OCI-LY7 (cell line): Measurements from ENCODE around the gene RHEBL1. TPM values are rescaled to one million over a fixed set of nuclear protein-coding genes. Genes with fewer than 3 reads are reported as not detected.

Source experiments
- BruUV-seq: library from RNA; stranded (reverse); fragments of 400-500 nt; replicated peaks from 2 replicates; lab custom pipeline; 2021; lab: Mats Ljungman, UMichigan
- CTCF ChIA-PET: fragments of 300-600 bp; sonication (Branson Sonifier 250); formaldehyde crosslinking; loops from one replicate; lab custom pipeline; 2022; ENCODE audit warnings: antibody characterized with exemption; ENCODE audit not compliant: unreplicated experiment; lab: Charles Lee
- POLR2A ChIA-PET: fragments of 300-600 bp; sonication (Branson Sonifier 250); formaldehyde crosslinking; loops from one replicate; lab custom pipeline; 2022; ENCODE audit warnings: antibody characterized with exemption; lab: Charles Lee
- DNase-seq: peaks from one replicate; pipeline ENCODE4 v3.0.0-alpha.2; 2015; ENCODE audit warnings: low spot score
- H2AFZ ChIP-seq: fragments of 200-600 bp; sonication (generic), shearing (Covaris generic); 2 replicates; pipeline ENCODE4 v1.6.1; 2014; ENCODE audit warnings: mild to moderate bottlenecking, antibody characterized with exemption, low read length, moderate library complexity
- H3K27ac ChIP-seq: fragments of 200-600 bp; sonication (generic); 2 replicates; pipeline ENCODE4 v1.5.1; 2014; ENCODE audit warnings: mixed run types, low read depth, mild to moderate bottlenecking, moderate library complexity, low read length, inconsistent platforms; ENCODE audit not compliant: poor library complexity, severe bottlenecking
- H3K36me3 ChIP-seq: fragments of 200-600 bp; sonication (generic); 2 replicates; pipeline ENCODE4 v1.6.1; 2014; ENCODE audit warnings: mild to moderate bottlenecking, antibody characterized with exemption, low read length, moderate library complexity, mixed read lengths; ENCODE audit not compliant: insufficient read depth
- H3K4me1 ChIP-seq: fragments of 200-600 bp; sonication (generic); 2 replicates; pipeline ENCODE4 v1.5.1; 2014; ENCODE audit warnings: mild to moderate bottlenecking, low read length; ENCODE audit not compliant: insufficient read depth, poor library complexity, severe bottlenecking
- H3K4me2 ChIP-seq: fragments of 200-600 bp; sonication (generic); 2 replicates; pipeline ENCODE4 v1.6.1; 2014; ENCODE audit warnings: mild to moderate bottlenecking, low read length
- H3K4me3 ChIP-seq: fragments of 200-600 bp; sonication (generic); 2 replicates; pipeline ENCODE4 v1.5.1; 2014; ENCODE audit warnings: mild to moderate bottlenecking, low read depth, low read length; ENCODE audit not compliant: poor library complexity, severe bottlenecking
- H3K79me2 ChIP-seq: fragments of 200-600 bp; sonication (generic); 2 replicates; pipeline ENCODE4 v1.6.1; 2016; ENCODE audit warnings: low read depth, mild to moderate bottlenecking, low read length, moderate library complexity, mixed read lengths; ENCODE audit not compliant: insufficient read depth
- H3K9me2 ChIP-seq: fragments of 200-600 bp; sonication (generic); 2 replicates; pipeline ENCODE4 v1.6.1; 2016; ENCODE audit warnings: mild to moderate bottlenecking, low read length, mixed read lengths; ENCODE audit not compliant: insufficient read depth
- H3K9me3 ChIP-seq: fragments of 200-600 bp; sonication (generic); 2 replicates; pipeline ENCODE4 v1.6.1; 2014; ENCODE audit warnings: mild to moderate bottlenecking, mixed run types, low read length, mixed read lengths
- H4K20me1 ChIP-seq: fragments of 200-600 bp; sonication (generic); 2 replicates; pipeline ENCODE4 v1.6.1; 2014; ENCODE audit warnings: mild to moderate bottlenecking, antibody characterized with exemption, low read length, moderate library complexity, mixed read lengths; ENCODE audit not compliant: insufficient read depth
- CTCF ChIP-seq: fragments of 200-600 bp; sonication (generic); conservative IDR thresholded peaks from 2 replicates; pipeline ENCODE4 v1.5.1; 2014; ENCODE audit warnings: mild to moderate bottlenecking, antibody characterized with exemption, low read length, moderate library complexity, mixed read lengths
- EZH2phosphoT487 ChIP-seq: fragments of 200-600 bp; sonication (generic); IDR thresholded peaks from 2 replicates; pipeline ENCODE4 v1.6.1; 2018; ENCODE audit warnings: low read depth, borderline replicate concordance, mild to moderate bottlenecking, mixed run types, antibody characterized with exemption, low read length, moderate library complexity, mixed read lengths
- intact Hi-C: fragments of 100-400 bp; cut with micrococcal nuclease; formaldehyde crosslinking; loops from one replicate; pipeline ENCODE4 v1.10.0; 2022; ENCODE audit not compliant: unreplicated experiment
- total RNA-seq, 2 experiments: library from RNA; depleted of rRNA in 1 of 2; stranded (reverse); fragments of >200 nt in 1 of 2; shearing (Covaris generic) in 1 of 2; gene quantifications; 2 replicates each; pipeline ENCODE4 v1.2.3, GENCODE V29; 2014 to 2022

RHEBL1 gene
- total RNA-seq, 2 experiments from 2014 or later: 3.4 to 3.7 TPM

DNA sequence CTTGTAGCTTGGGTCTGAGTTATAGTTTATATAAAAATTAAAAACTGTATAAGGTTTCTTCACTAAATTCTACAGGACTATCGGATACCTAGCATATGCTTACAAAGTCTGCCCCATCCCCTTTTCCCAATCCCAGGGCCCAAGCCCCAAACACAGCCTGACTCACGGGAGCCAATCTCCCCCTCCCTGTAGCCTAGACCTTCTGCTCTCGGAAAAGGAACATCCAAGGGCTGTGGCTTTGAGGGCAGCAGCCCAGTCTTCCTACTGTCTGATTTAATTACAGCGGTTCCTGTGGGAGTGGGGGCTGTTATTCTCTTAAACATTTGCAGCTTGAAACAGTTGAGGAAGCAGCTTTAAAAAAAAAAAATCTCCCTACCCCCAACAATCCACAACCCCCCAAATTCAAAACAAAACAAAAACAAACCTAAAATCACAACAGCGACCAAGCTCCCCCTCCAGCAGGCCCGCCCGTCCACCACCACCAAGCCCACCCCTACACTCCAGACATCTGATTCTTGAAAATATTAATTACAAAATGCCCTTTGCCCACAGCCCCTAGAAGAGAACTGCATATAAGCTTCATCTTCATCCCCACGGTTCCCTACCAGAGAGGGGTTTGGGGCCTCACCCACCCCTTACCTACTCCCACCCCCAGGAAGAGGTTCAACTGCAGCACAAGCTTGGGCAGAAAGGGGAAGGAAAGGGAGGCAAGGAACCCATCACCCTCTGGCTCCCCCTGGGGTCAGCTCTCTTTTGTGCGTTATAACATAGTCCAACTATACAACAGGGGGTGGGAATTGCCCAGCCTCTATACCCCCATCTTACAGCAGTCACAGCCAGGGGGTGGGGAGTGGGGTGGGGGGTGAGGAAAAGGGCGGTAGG lies 50.1 kb downstream of the RHEBL1 start:
- CTCF ChIA-PET: interaction anchor here (0.5 to 1.1 kb wide), 11 partner anchors 11 to 346 kb away, joined by 3 to 16 read pairs (median 4); no protein-coding TSS in a partner anchor
- H3K79me2 ChIP-seq: peaks cover 6% of the 10 kb centered on the region; the same call in 1 of the 2 replicates
- H2AFZ ChIP-seq: no peak overlapping the region; the same call in 1 of the 2 replicates
- H3K4me3 ChIP-seq: peak overlapping the region; percentile 88
- H3K27ac ChIP-seq: peak overlapping the region; percentile 90
- H3K4me1 ChIP-seq: peaks cover 24% of the 10 kb centered on the region
- peak; percentile 72 for DNase-seq
- intact Hi-C loops: loop anchor here (2.0 to 5.0 kb wide), 2 partner anchors 37 to 113 kb away; partner anchors contain the start of gene TUBA1B
- TSS peak; percentile 51 for BruUV-seq
- H3K4me2 ChIP-seq: peak overlapping the region; percentile 76
- no peaks in the 10 kb centered on the region for H3K9me2 ChIP-seq
- peaks cover 45% of the 10 kb centered on the region for H3K36me3 ChIP-seq
- no peaks in the 10 kb centered on the region for H3K9me3 ChIP-seq
- no peaks in the 10 kb centered on the region for H4K20me1 ChIP-seq
- POLR2A ChIA-PET: interaction anchor here (0.6 to 1.6 kb wide), 12 partner anchors 10 to 1621 kb away, joined by 3 to 5 read pairs (median 4); partner anchors contain the start of gene SMARCD1
- TF ChIP-seq CTCF (peak; percentile 73), EZH2phosphoT487 (no peak)

DNA sequence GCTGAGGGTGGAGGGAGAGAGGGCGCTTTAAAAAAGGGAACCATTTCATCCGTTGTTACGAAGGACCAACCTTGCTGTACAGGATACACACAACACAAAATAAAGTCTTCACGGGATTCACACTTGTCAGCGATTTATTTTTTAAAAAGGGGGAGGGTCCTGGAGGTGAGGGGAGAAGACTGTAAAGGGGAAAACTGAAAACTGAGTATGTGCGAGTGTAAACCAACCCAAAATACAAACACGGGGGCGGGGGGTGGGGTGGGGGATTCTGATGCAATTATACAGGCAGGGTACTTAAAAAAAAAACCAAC lies 50.7 kb downstream of the RHEBL1 start:
- peaks cover 39% of the 10 kb centered on the region for H3K36me3 ChIP-seq
- DNase-seq: no peak
- CTCF ChIA-PET: no interaction called here
- H2AFZ ChIP-seq: peak overlapping the region; percentile 46; the same call in 1 of the 2 replicates
- peak overlapping the region; percentile 76 for H3K4me2 ChIP-seq
- no peaks in the 10 kb centered on the region for H3K9me2 ChIP-seq
- H3K4me1 ChIP-seq: peaks cover 24% of the 10 kb centered on the region
- POLR2A ChIA-PET: interaction anchor here (0.6 to 1.6 kb wide), 4 partner anchors 11 to 1621 kb away, joined by 3 to 5 read pairs (median 4); no protein-coding TSS in a partner anchor
- TSS peak; percentile 99 for BruUV-seq
- no peak for TF ChIP-seq EZH2phosphoT487
- TF ChIP-seq CTCF: no peak
- no peaks in the 10 kb centered on the region for H4K20me1 ChIP-seq
- peak overlapping the region; percentile 88 for H3K4me3 ChIP-seq
- intact Hi-C loops: loop anchor here (2.0 to 5.0 kb wide), 2 partner anchors 38 to 113 kb away; partner anchors contain the start of gene TUBA1B
- peak overlapping the region; percentile 90 for H3K27ac ChIP-seq
- no peaks in the 10 kb centered on the region for H3K9me3 ChIP-seq
- H3K79me2 ChIP-seq: peaks cover 6% of the 10 kb centered on the region; the same call in 1 of the 2 replicates
